H1 (cell line): ENCODE measurements around the gene UBTD1. TPM values are rescaled to one million over a fixed set of nuclear protein-coding genes. Genes with fewer than 3 reads are reported as not detected.

Experiments
- CTCF ChIA-PET: fragments of 300-600 bp; sonication (Branson Sonifier 250); formaldehyde crosslinking; loops from one replicate; lab custom pipeline; 2021; ENCODE audit not compliant: partially characterized antibody; lab: Charles Lee
- POLR2A ChIA-PET: fragments of 300-600 bp; sonication (Branson Sonifier 250); formaldehyde crosslinking; loops from one replicate; lab custom pipeline; 2021; ENCODE audit warnings: inconsistent platforms; ENCODE audit not compliant: partially characterized antibody; lab: Charles Lee
- DNase-seq, 2 experiments: peaks; one replicate each; pipeline versions ENCODE4 v3.0.0 to v3.0.0-alpha.2; 2010 to 2022; ENCODE audit warnings: low spot score in 2 of 2, low read depth in 1 of 2, mixed read lengths in 1 of 2
- FAIRE-seq: peaks from 2 replicates; lab custom pipeline; 2011; peaks lifted over from hg19 to GRCh38; lab: Jason Lieb, UNC
- H2AFZ ChIP-seq: 2 replicates; pipeline ENCODE4 v1.8.1; 2012; ENCODE audit warnings: low read length, inconsistent platforms
- H2AK5ac ChIP-seq: 2 replicates; pipeline ENCODE4 v1.6.1; 2013; ENCODE audit warnings: low read depth, low read length
- H2BK120ac ChIP-seq: replicated peaks from 2 replicates; pipeline ENCODE3; 2013; ENCODE audit warnings: low read depth, low read length, inconsistent platforms
- H2BK12ac ChIP-seq: 2 replicates; pipeline ENCODE4 v1.6.1; 2013; ENCODE audit warnings: low read depth, low read length
- H2BK15ac ChIP-seq: 2 replicates; pipeline ENCODE4 v1.6.1; 2013; ENCODE audit warnings: low read length
- H2BK20ac ChIP-seq: 2 replicates; pipeline ENCODE4 v1.6.1; 2013; ENCODE audit warnings: low read length
- H2BK5ac ChIP-seq: 2 replicates; pipeline ENCODE4 v1.6.1; 2013; ENCODE audit warnings: low read depth, low read length
- H3K14ac ChIP-seq: 2 replicates; pipeline ENCODE4 v1.6.1; 2013; ENCODE audit warnings: inconsistent platforms; ENCODE audit not compliant: insufficient read length
- H3K18ac ChIP-seq: 2 replicates; pipeline ENCODE4 v1.6.1; 2013; ENCODE audit warnings: low read length; ENCODE audit errors: extremely low read depth
- H3K23ac ChIP-seq: 2 replicates; pipeline ENCODE4 v1.6.1; 2013; ENCODE audit warnings: inconsistent platforms; ENCODE audit not compliant: insufficient read length
- H3K23me2 ChIP-seq: 2 replicates; pipeline ENCODE4 v1.6.1; 2013; ENCODE audit warnings: low read depth, low read length
- H3K27ac ChIP-seq: 2 replicates; pipeline ENCODE4 v1.6.1; 2011; ENCODE audit warnings: low read depth, low read length, inconsistent platforms
- H3K27me3 ChIP-seq, 4 experiments: replicated peaks in 1 of 4; 1 replicate in 1 of 4; 2 replicates in 3 of 4; pipeline versions ENCODE4 v1.6.1 to v1.8.1; 2011 to 2013; ENCODE audit warnings: low read length in 3 of 4, mild to moderate bottlenecking in 3 of 4, inconsistent platforms in 2 of 4, mixed read lengths in 2 of 4, moderate library complexity in 1 of 4; ENCODE audit not compliant: control insufficient read depth in 3 of 4, insufficient read depth in 3 of 4; ENCODE audit errors: extremely low read depth in 1 of 4
- H3K36me3 ChIP-seq, 4 experiments: 2 replicates each; pipeline versions ENCODE4 v1.6.1 to v1.8.1; 2011 to 2013; ENCODE audit warnings: mild to moderate bottlenecking in 4 of 4, low read length in 3 of 4, moderate library complexity in 2 of 4, control low read depth in 1 of 4, inconsistent platforms in 1 of 4; ENCODE audit not compliant: insufficient read depth in 4 of 4, control insufficient read depth in 2 of 4
- H3K4ac ChIP-seq: replicated peaks from 2 replicates; pipeline ENCODE3; 2013; ENCODE audit warnings: low read length, low read depth, mixed read lengths, inconsistent platforms; ENCODE audit not compliant: insufficient read length
- H3K4me1 ChIP-seq, 4 experiments: replicated peaks in 1 of 4; 1 replicate in 1 of 4; 2 replicates in 3 of 4; pipeline versions ENCODE4 v1.6.1 to v1.8.1; 2011 to 2013; ENCODE audit warnings: low read length in 3 of 4, inconsistent platforms in 2 of 4, mixed read lengths in 1 of 4; ENCODE audit not compliant: insufficient read depth in 4 of 4, control insufficient read depth in 3 of 4
- H3K4me2 ChIP-seq, 2 experiments: 2 replicates each; pipeline versions ENCODE4 v1.6.1 to v1.8.1; 2011 to 2013; ENCODE audit warnings: low read depth in 2 of 2, low read length in 2 of 2, control low read depth in 1 of 2, inconsistent platforms in 1 of 2, mild to moderate bottlenecking in 1 of 2; ENCODE audit not compliant: insufficient read depth in 1 of 2
- H3K4me3 ChIP-seq, 4 experiments: fragments of 200-600, 300-600 bp in 1 of 4; sonication (generic), shearing (Covaris generic), sonication (Bioruptor Twin) in 1 of 4; 2 replicates each; pipeline versions ENCODE4 v1.5.1 to v1.8.1; 2011 to 2016; ENCODE audit warnings: low read length in 4 of 4, low read depth in 3 of 4, control low read depth in 2 of 4, inconsistent platforms in 2 of 4, mild to moderate bottlenecking in 2 of 4, mixed read lengths in 1 of 4, moderate library complexity in 1 of 4; ENCODE audit not compliant: insufficient read depth in 2 of 4; ENCODE audit errors: extremely low read depth in 1 of 4
- H3K56ac ChIP-seq: replicated peaks from 2 replicates; pipeline ENCODE3; 2013; ENCODE audit warnings: low read depth, mild to moderate bottlenecking, mixed read lengths, low read length, inconsistent platforms; ENCODE audit not compliant: insufficient read length
- H3K79me1 ChIP-seq: 2 replicates; pipeline ENCODE4 v1.6.1; 2013; ENCODE audit warnings: low read depth, low read length, control low read depth
- H3K79me2 ChIP-seq, 2 experiments: 2 replicates each; pipeline versions ENCODE4 v1.6.1 to v1.8.1; 2012 to 2013; ENCODE audit warnings: low read length in 2 of 2, mild to moderate bottlenecking in 2 of 2, inconsistent platforms in 1 of 2; ENCODE audit not compliant: insufficient read depth in 2 of 2, control insufficient read depth in 1 of 2
- H3K9ac ChIP-seq, 4 experiments: replicated peaks in 1 of 4; 1 replicate in 1 of 4; 2 replicates in 3 of 4; pipeline versions ENCODE4 v1.6.1 to v1.8.1; 2011 to 2013; ENCODE audit warnings: low read depth in 3 of 4, low read length in 3 of 4, control low read depth in 2 of 4, mild to moderate bottlenecking in 2 of 4, moderate library complexity in 2 of 4, inconsistent platforms in 1 of 4; ENCODE audit errors: extremely low read depth in 1 of 4
- H3K9me3 ChIP-seq, 2 experiments: 2 replicates each; pipeline versions ENCODE4 v1.6.1 to v1.8.1; 2012 to 2013; ENCODE audit warnings: mild to moderate bottlenecking in 2 of 2, moderate library complexity in 2 of 2, control low read depth in 1 of 2, inconsistent platforms in 1 of 2, low read depth in 1 of 2, low read length in 1 of 2, mixed read lengths in 1 of 2; ENCODE audit not compliant: insufficient read depth in 2 of 2
- H4K20me1 ChIP-seq, 2 experiments: replicated peaks in 1 of 2; 2 replicates each; pipeline versions ENCODE3 to v1.8.1; 2011 to 2013; ENCODE audit warnings: inconsistent platforms in 2 of 2, low read length in 2 of 2, mild to moderate bottlenecking in 1 of 2; ENCODE audit not compliant: insufficient read depth in 2 of 2, control insufficient read depth in 1 of 2
- H4K5ac ChIP-seq: 2 replicates; pipeline ENCODE4 v1.6.1; 2013; ENCODE audit warnings: low read length, low read depth, mixed read lengths, inconsistent platforms; ENCODE audit not compliant: insufficient read length
- H4K8ac ChIP-seq: 2 replicates; pipeline ENCODE4 v1.8.0; 2013; ENCODE audit warnings: mild to moderate bottlenecking, moderate library complexity, low read length, inconsistent platforms; ENCODE audit not compliant: insufficient read depth; ENCODE audit errors: extremely low read depth
- H4K91ac ChIP-seq: replicated peaks from 2 replicates; pipeline ENCODE3; 2013; ENCODE audit warnings: low read length, mixed read lengths, inconsistent platforms; ENCODE audit not compliant: insufficient read length
- BRCA1 ChIP-seq: IDR thresholded peaks from 2 replicates; pipeline ENCODE4 v1.6.1; 2012; ENCODE audit warnings: low read depth, low read length, improper control_type of control experiment
- WGBS, 2 experiments: shearing (Covaris generic) in 1 of 2; methylation state at CpG; one replicate each; pipeline versions ENCODE4 v1.1.6 to v1.1.7; 2013 to 2015; ENCODE audit warnings: low lambda C conversion rate in 2 of 2, mixed read lengths in 2 of 2, inconsistent platforms in 1 of 2, low coverage in 1 of 2, missing lambda C conversion rate in 1 of 2; ENCODE audit not compliant: insufficient replicate concordance in 2 of 2, insufficient coverage in 1 of 2, insufficient read length in 1 of 2; ENCODE audit errors: extremely low coverage in 1 of 2, missing lambda C conversion rate in 1 of 2; 5-methylcytosine and 5-hydroxymethylcytosine counted together
- polyA plus RNA-seq, 7 experiments: library from polyadenylated mRNA; depleted of rRNA in 3 of 7; stranded (reverse) in 5 of 7; unstranded in 2 of 7; fragments of >200 nt in 5 of 7; fragments of 200-250 nt in 2 of 7; gene quantifications; 1 replicate in 5 of 7; 2 replicates in 1 of 7; 4 replicates in 1 of 7; pipeline versions ENCODE4 v1.2.1 to v1.2.3, GENCODE V29; 2011 to 2013; ENCODE audit warnings: missing spikeins in 2 of 7, mixed read lengths in 2 of 7
- total RNA-seq: library from RNA; stranded (reverse); fragmentation: NEBNext Ultra II Directional; extraction: Animal tissue kit (Norgen Biotek cat#: 25700); gene quantifications from 2 replicates; pipeline ENCODE4 v1.2.1, GENCODE V29; 2021

Gene UBTD1
- total and polyA plus RNA-seq, 2 of the 8 experiments (the other 6 are each of a cell fraction or from before 2014, with no cell fraction given): 22.3 to 36.2 TPM

DNA sequence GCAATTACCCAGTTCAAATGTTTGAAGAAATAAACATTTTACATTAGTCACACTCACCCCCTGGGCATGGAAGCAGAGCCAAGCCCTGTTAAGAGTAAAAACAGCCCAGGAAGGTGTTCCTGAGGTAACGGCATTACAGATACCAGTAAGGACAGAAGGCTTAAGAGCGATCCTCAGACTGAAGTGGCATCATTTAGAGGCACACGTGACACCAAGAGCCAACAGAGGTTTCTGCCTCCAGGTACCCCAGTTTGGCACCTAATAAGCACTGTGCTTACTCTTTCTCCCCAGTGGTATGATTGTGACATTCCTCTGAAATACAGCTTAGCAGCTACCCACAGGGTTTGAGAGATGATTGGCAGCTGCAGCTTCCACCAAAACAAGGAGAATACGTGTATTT, 17.7 kb upstream of the UBTD1 start:
- DNase-seq (no peak), FAIRE-seq (no peak)
- no peak overlapping the region for H3K14ac ChIP-seq
- H3K18ac ChIP-seq: no peak overlapping the region
- peaks cover 16 to 43% (median 26%) of the 10 kb centered on the region in 4 experiments for H3K36me3 ChIP-seq
- H3K56ac ChIP-seq: no peak overlapping the region
- no peak overlapping the region for H2AFZ ChIP-seq
- peak overlapping the region; percentile 63 for H3K27ac ChIP-seq
- WGBS, 2 experiments: 94% methylated on average over 4 of the region's 4 CpGs; no CpG with 5 or more reads in 1 of the 2 experiments
- peaks cover 0 to 34% of the 10 kb centered on the region in 2 experiments; a peak in 2 of 4 replicates for H3K79me2 ChIP-seq
- H2BK15ac ChIP-seq: no peak overlapping the region
- no peak overlapping the region for H3K23ac ChIP-seq
- peaks cover 8 to 16% (median 11%) of the 10 kb centered on the region in 4 experiments; a peak in 6 of 7 replicates for H3K4me1 ChIP-seq
- H2BK20ac ChIP-seq: no peak overlapping the region
- H3K23me2 ChIP-seq: no peaks in the 10 kb centered on the region
- H4K20me1 ChIP-seq: no peaks in the 10 kb centered on the region
- no peak overlapping the region for H4K8ac ChIP-seq
- H3K27me3 ChIP-seq: no peaks in the 10 kb centered on the region
- peak overlapping the region; percentile 32; the same call in 1 of the 2 replicates for H2BK5ac ChIP-seq
- no peak overlapping the region for H3K4me3 ChIP-seq
- no peak overlapping the region for H4K5ac ChIP-seq
- no peak overlapping the region for H3K9ac ChIP-seq
- peaks cover 9% of the 10 kb centered on the region for H3K79me1 ChIP-seq
- no peaks in the 10 kb centered on the region for H3K9me3 ChIP-seq
- H2AK5ac ChIP-seq: no peak overlapping the region; the same call in 1 of the 2 replicates
- no peak overlapping the region for H2BK120ac ChIP-seq
- no peak overlapping the region for H2BK12ac ChIP-seq
- POLR2A ChIA-PET: interaction anchor here (0.6 to 3.5 kb wide), 8 partner anchors 9 to 53 kb away, joined by 3 to 12 read pairs (median 4); partner anchors contain the start of gene UBTD1
- no peak overlapping the region for H3K4ac ChIP-seq
- no peak overlapping the region for H4K91ac ChIP-seq
- CTCF ChIA-PET: interaction anchor here (0.7 to 4.5 kb wide), 6 partner anchors 8 to 73 kb away, joined by 4 to 18 read pairs (median 5); partner anchors contain the start of gene UBTD1
- H3K4me2 ChIP-seq: no peak overlapping the region
- no peak for TF ChIP-seq BRCA1
